Activated CD8-positive, alpha-beta memory T cell treated with anti-CD3 and anti-CD28 coated beads, Interleukin-2, amount 50 U/mL, for 24 hours (primary cell): ENCODE measurements around the gene PDS5B.

ENCODE experiments used
- DNase-seq: peaks from one replicate; pipeline ENCODE4 v3.0.0-alpha.2; 2020; ENCODE audit errors: extremely low read depth

The PDS5B gene

DNA sequence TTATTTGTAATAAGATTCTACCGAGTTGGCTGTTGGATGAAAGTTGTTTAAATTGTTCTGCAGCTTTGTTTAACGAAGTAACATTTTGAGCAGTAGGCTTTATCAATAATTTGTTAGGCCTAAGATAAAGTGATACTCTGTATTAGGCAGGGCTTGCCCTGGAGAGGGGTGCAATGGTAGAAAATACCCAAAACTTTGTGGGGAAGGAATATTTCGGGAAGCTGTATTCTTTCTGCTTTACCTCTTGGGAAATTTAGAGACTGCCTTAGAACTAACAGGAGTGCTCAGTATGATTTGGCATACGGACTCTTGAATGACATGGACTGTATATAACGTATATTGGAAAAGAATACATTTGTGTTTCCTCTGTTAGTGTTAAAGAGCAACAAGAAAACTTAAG is 2.5 kb downstream of the PDS5B start:
- DNase-seq, result no peak

DNA sequence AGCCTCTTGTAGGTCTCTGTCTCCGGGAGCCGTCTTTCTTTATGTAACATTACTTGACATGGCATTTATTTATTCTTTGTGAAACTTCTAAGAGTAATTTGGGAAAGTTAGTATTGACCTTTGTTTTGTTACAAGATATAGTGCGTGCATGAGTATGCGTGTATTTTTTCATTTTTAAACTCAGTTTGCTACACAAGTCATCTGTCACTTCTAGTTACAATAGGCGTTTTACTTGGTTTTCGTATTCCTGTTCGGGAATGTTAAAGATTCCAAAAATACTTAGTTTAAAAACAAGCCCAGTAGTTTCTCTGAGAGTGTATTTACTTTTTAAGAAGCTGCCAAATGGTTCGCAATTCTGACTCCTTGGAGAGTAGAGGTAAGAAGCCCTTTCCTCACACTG is 3.2 kb downstream of the PDS5B start:
- DNase-seq, result no peak

- DNase-seq, result no peak
Measured at GRCh38 chr13:32590266-32590665, 4.0 kb downstream of the PDS5B start.

DNA sequence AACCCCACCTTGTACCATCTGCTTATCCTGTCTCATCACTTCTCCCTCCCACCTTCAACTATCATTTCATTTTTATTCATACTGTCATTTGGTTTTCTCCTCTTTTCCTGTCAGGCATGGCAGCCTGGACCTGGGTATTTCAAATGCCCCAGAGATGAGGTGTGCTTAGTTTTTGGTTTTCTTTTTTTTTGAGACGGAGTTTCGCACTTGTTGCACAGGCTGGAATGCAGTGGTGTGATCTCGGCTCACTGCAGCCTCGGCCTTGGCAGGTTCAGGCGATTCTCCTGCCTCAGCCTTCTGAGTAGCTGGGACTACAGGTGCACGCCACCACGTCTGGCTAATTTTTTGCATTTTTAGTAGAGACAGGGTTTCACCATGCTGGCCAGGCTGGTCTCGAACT is 5.8 kb downstream of the PDS5B start:
- DNase-seq, result no peak

GRCh38 chr13:32594157-32594738 is 8.0 kb downstream of the PDS5B start:
- no peak for DNase-seq

DNA sequence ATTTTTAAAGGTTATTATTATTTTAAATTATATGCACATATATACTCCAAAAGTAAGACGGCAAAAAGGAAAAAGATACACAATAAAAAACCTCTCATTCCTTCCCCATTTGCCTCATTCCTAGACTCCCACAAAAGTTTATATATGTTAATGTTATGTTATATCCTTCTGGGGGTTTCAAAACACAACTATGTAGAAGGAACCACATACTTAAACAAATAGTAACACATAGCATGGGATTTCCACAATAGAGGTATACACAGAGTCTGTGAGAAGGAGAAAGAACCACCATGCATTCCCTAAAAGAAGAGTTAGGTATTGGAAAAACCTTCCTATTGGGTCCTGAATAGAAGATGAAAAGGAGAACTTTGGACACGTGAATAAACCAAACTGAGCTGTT is 9.1 kb downstream of the PDS5B start:
- DNase-seq, result no peak

- DNase-seq, result no peak
Measured at GRCh38 chr13:32600890-32601289, 14.6 kb downstream of the PDS5B start.

DNA sequence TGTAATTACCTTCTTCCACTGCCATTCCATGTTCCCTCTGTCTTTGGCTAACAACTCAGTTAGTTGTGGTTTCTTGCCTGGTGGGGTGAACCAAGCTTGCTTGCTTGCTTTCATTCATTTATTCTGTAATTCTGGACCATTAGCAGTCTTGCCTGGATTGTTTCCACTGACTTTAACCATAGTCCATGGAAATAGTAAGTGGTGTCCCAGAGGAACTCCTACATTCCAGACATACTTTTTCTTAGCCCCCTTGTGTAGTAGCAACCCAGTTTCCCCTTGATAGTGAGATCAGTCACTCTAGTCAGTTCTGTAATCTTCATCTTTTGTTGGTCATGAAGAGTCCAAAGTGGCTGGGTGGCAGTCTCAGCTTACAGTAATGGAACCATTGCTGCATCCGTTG is 23.2 kb downstream of the PDS5B start:
- no peak for DNase-seq

DNA sequence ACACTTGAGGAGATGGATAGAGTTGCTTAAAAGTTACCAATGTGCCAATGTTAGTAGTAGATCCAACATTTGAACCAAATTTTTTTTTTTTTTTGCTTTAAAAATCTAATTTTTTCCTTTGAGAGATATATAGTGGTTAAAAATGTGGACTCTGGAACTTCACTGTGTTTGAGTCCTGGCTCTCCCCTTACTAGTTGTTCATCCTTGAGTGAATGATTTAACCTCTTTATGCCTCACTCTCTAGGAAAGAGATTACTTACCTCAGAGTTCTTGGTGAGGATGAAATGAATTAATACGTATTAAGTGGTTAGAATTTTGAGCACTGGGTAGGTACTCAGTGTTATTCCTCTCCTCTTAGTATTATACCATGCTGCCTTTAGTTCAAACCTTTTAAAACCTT is 24.3 kb downstream of the PDS5B start:
- no peak for DNase-seq

DNA sequence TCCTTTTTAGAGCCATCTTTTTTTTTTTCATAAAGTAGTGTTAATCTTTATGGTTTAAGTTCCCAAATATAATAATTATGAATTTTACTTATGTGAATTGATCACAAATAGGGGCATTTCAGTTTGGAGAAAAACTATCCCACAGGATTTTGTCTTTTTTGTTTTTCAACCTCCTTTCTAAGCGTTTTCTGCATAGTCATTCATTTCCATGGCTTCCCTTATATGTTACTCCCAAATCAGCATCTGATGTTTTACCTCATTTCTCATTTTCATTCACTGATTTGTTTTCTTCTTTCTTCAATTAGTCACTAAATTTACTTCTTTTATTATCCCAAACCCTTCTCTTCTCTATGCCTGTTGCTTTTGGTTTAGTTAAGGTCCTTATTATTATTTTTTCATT is 24.7 kb downstream of the PDS5B start:
- no peak for DNase-seq

GRCh38 chr13:32616883-32617511 is 30.7 kb downstream of the PDS5B start:
- DNase-seq, result no peak

DNA sequence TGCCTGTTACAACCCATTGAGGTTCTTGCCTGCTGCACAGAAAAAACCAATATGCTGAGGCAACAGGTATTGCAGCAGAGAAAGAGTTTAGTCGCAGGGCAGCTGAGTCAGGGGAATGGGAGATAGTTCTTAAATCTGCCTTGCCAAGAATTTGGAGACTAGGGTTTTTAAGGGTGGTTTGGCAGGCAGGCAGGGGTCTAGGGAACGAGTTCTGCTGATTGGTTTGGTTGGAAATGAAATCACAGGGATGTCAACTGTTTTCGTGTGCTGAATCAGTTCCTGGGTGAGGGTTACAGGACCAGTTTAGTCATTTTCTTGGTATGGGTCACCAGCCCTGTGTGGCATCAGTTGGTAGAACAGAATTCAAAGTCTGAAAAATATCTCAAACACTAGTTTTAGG is 36.6 kb downstream of the PDS5B start:
- DNase-seq, result no peak

DNA sequence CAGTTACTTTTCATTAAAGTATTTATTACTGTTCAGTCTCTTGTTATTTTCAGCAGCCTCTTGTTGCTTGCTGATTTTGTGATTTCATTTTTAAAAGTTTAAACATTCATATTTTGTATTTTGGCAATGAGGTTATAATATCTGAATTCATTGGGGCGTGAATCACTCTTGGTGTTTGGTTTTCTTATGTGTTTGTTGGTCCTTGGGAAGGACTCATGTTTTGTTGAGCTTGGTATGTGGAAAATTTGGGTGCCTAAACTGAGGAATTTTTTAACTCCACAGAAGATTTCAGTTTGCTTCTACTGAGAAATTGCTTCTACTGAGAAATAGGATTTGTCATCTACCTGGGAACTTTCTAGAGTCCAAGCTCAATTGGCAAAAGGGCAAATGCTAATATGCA is 38.2 kb downstream of the PDS5B start:
- no peak for DNase-seq

GRCh38 chr13:32627793-32628192 is 41.5 kb downstream of the PDS5B start:
- DNase-seq, result no peak

DNA sequence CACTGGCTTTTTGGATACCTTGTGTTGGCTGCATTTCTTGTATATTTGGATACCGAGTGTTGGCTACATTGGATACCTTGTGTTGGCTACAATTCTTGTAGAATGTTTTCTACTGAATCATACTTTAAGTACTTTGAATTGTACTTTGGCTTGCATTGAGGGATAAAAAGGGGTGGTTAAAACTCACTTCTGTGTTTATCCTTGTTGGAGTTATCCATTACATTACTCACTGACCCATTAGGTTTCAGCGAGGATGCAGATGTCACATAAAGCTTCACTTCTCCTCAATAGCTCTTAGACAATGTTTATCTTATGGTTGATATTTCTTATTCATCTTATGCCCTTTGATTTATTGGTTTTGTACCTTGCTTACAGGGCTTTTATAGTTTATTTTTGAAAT is 43.1 kb downstream of the PDS5B start:
- no peak for DNase-seq

DNA sequence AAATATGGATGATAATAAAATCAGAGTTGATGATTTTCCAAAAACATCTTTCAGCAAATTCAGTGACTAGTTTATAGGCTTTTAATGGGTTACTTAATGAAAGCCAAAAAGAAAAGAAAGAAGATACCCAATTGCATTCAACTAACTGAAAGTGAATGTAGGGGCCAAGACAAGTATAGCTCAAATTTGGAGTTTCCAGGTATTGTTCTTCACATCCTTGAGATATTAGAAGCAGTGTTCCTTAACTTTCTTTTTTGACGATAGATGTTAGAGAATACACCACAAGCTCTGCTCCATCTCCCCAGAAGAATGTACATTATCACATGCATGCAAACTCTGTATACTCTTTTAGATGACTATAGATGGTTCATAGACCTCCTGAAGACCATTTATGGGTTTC is 43.6 kb downstream of the PDS5B start:
- DNase-seq, result no peak

- DNase-seq, result no peak
Measured at GRCh38 chr13:32632343-32632909, 46.2 kb downstream of the PDS5B start.

DNA sequence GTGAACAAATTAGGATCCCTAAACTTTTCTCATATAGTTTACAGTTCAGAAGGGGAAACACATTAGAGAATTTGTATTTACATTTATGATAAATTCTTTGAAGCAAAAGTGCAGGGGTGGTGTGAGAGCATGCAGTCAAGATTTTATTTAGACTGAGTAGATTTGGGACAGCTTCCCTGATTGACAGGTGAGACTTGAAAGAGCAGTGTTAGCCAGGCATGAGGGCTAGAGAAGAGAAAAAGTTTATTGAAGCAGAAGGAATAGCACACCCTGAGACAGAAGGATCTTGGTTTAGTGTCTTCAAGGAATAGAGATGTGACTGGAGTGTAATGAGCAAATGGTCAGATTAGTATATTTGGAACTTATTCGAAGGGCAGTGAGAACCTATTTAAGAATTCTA is 50.5 kb downstream of the PDS5B start:
- no peak for DNase-seq

DNA sequence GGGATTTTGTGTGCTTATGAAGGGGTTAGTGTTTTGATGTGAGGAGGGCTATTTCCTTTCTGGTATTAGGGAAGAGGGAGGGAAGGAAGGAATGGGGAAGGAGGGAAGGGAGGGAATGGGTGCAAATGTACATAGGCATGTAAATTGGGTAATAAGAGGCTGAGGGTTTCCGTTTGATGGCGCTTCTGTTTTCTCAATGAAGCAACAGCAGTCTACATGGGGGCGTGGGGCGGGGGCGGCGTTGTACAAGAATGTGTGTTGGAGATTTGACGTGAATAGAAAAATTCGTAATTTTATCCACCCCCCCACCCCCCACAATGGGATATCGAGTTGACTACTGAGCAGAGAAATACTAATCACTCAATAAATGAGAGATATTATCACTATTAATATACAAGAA is 52.5 kb downstream of the PDS5B start:
- DNase-seq, result no peak

- DNase-seq, result no peak
Measured at GRCh38 chr13:32639502-32640105, 53.4 kb downstream of the PDS5B start.

GRCh38 chr13:32642316-32642715 is 56.1 kb downstream of the PDS5B start:
- DNase-seq, result no peak

DNA sequence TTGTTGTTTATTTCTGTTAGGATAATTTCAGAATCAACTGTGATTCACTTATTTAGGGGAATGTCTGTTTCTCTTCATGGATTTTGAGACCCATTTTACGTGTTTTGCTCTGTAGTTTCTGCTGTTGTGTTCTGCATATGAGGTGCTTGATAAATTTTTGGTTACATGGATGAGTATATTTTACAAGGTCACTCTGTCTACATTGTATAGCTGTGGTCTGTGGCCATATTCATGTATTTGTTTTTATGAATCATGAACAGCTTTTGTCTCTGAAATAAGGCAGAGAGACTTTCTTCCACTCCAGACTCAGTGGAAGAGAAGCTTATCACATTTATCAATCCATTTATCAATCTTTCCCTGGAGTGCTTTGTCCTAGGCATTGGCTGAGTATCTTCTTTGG is 56.6 kb downstream of the PDS5B start:
- DNase-seq, result no peak

GRCh38 chr13:32645854-32646253 is 59.6 kb downstream of the PDS5B start:
- no peak for DNase-seq
